ENCODE results near the gene AHDC1. TPM values are rescaled to one million over a fixed set of nuclear protein-coding genes. Genes with fewer than 3 reads are reported as not detected.

AHDC1 gene
- total RNA-seq, 1 donor from 2014 or later, result 124 TPM

GRCh38 chr1:27626031-27626935, 22.3 kb upstream of the AHDC1 start:
- no peak for TF ChIP-seq CTCF (IDR thresholded peaks at IDR 0.05)
- no peak for DNase-seq (ENCODE audit: extremely low spot score, unreplicated experiment)
- H3K4me1 Mint-ChIP-seq (ENCODE audit: unreplicated experiment), result peaks cover 15% of the 10 kb centered on the region
- H3K36me3 Mint-ChIP-seq (ENCODE audit: unreplicated experiment), result no peaks in the 10 kb centered on the region
- H3K27ac Mint-ChIP-seq (ENCODE audit: unreplicated experiment), result no peak overlapping the region
- no peak overlapping the region for H3K4me3 Mint-ChIP-seq (ENCODE audit: unreplicated experiment)
- H3K27me3 Mint-ChIP-seq (ENCODE audit: unreplicated experiment), result no peaks in the 10 kb centered on the region
- no peaks in the 10 kb centered on the region for H3K9me3 Mint-ChIP-seq (ENCODE audit: unreplicated experiment)

GRCh38 chr1:27624467-27625178, 20.7 kb upstream of the AHDC1 start:
- Mint-ChIP-seq H3K36me3 (ENCODE audit: unreplicated experiment) (no peaks in the 10 kb centered on the region), H3K27me3 (ENCODE audit: unreplicated experiment) (no peaks in the 10 kb centered on the region), H3K4me1 (ENCODE audit: unreplicated experiment) (peaks cover 9% of the 10 kb centered on the region), H3K4me3 (ENCODE audit: unreplicated experiment) (no peak overlapping the region), H3K27ac (ENCODE audit: unreplicated experiment) (no peak overlapping the region), H3K9me3 (ENCODE audit: unreplicated experiment) (no peaks in the 10 kb centered on the region)
- no peak for TF ChIP-seq CTCF (IDR thresholded peaks at IDR 0.05)
- no peak for DNase-seq (ENCODE audit: extremely low spot score, unreplicated experiment)

GRCh38 chr1:27623327-27624212, 19.6 kb upstream of the AHDC1 start:
- no peak overlapping the region for H3K27ac Mint-ChIP-seq (ENCODE audit: unreplicated experiment)
- no peaks in the 10 kb centered on the region for H3K27me3 Mint-ChIP-seq (ENCODE audit: unreplicated experiment)
- DNase-seq (ENCODE audit: extremely low spot score, unreplicated experiment), result no peak

GRCh38 chr1:27622828-27623227, 18.9 kb upstream of the AHDC1 start:
- H3K27me3 Mint-ChIP-seq (ENCODE audit: unreplicated experiment), result no peaks in the 10 kb centered on the region
- no peaks in the 10 kb centered on the region for H3K9me3 Mint-ChIP-seq (ENCODE audit: unreplicated experiment)
- no peak overlapping the region for H3K27ac Mint-ChIP-seq (ENCODE audit: unreplicated experiment)
- no peaks in the 10 kb centered on the region for H3K36me3 Mint-ChIP-seq (ENCODE audit: unreplicated experiment)
- no peak overlapping the region for H3K4me3 Mint-ChIP-seq (ENCODE audit: unreplicated experiment)
- no peak for TF ChIP-seq CTCF (IDR thresholded peaks at IDR 0.05)
- H3K4me1 Mint-ChIP-seq (ENCODE audit: unreplicated experiment), result peaks cover 3% of the 10 kb centered on the region
- DNase-seq (ENCODE audit: extremely low spot score, unreplicated experiment), result no peak

More at GRCh38 chr1:27623327-27624212, 19.6 kb upstream of the AHDC1 start:
- Mint-ChIP-seq H3K4me3 (ENCODE audit: unreplicated experiment) (no peak overlapping the region), H3K4me1 (ENCODE audit: unreplicated experiment) (peaks cover 3% of the 10 kb centered on the region), H3K36me3 (ENCODE audit: unreplicated experiment) (no peaks in the 10 kb centered on the region), H3K9me3 (ENCODE audit: unreplicated experiment) (no peaks in the 10 kb centered on the region)
- TF ChIP-seq CTCF (IDR thresholded peaks at IDR 0.05), result no peak
